ENCODE data around the gene CCDC126. TPM values are rescaled to one million over a fixed set of nuclear protein-coding genes. Genes with fewer than 3 reads are reported as not detected.

Gene CCDC126
- total RNA-seq, 2 donors from 2014 or later, result 9.4 to 14.7 TPM

DNA sequence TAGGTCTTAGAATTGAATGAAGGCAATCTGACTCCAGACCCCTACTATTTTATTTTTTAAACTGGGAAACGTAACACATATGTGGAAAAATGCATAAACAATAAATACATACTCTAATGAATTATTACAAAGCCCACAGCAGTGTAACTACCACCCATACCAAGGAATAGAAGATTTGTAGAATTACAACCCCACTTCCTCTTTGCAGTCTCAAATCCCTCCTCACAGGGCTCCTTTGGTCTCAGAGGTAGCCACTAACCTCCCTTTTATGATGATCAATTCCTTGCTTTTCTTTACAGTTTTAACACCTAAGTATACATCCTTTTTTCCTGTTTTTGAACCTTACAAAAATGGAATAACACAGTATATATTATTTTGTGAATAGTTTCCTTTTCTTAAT lies 6.7 kb upstream of the CCDC126 start:
- H3K4me3 Mint-ChIP-seq, result no peak overlapping the region
- 86% methylated on average over 1 of the region's 1 CpG; no CpG with 5 or more reads in 1 of the 2 experiments for WGBS, 2 experiments (ENCODE audit: insufficient coverage in 1 of 2, insufficient read length in 1 of 2)

GRCh38 chr7:23593706-23594105 lies 3.5 kb upstream of the CCDC126 start:
- Mint-ChIP-seq H3K4me3 (no peak overlapping the region), H3K9me3 (peaks cover 3% of the 10 kb centered on the region), H3K27ac (no peak overlapping the region), H3K27me3 (ENCODE audit: insufficient read depth) (peaks cover 29% of the 10 kb centered on the region), H3K36me3 (ENCODE audit: low read depth) (peaks cover 2% of the 10 kb centered on the region), H3K4me1 (peaks cover 6% of the 10 kb centered on the region)
- no peaks in the 10 kb centered on the region for H3K9me3 ChIP-seq (ENCODE audit: control insufficient read depth, low read length)
- no peak overlapping the region for H3K4me3 ChIP-seq (ENCODE audit: low read length)
- no peaks in the 10 kb centered on the region for H3K36me3 ChIP-seq (ENCODE audit: control insufficient read depth, insufficient read depth, low read length)
- no peak for DNase-seq
- H3K4me1 ChIP-seq (ENCODE audit: control insufficient read depth, insufficient read depth, low read length), result no peaks in the 10 kb centered on the region
- TF ChIP-seq, protein P1, sequence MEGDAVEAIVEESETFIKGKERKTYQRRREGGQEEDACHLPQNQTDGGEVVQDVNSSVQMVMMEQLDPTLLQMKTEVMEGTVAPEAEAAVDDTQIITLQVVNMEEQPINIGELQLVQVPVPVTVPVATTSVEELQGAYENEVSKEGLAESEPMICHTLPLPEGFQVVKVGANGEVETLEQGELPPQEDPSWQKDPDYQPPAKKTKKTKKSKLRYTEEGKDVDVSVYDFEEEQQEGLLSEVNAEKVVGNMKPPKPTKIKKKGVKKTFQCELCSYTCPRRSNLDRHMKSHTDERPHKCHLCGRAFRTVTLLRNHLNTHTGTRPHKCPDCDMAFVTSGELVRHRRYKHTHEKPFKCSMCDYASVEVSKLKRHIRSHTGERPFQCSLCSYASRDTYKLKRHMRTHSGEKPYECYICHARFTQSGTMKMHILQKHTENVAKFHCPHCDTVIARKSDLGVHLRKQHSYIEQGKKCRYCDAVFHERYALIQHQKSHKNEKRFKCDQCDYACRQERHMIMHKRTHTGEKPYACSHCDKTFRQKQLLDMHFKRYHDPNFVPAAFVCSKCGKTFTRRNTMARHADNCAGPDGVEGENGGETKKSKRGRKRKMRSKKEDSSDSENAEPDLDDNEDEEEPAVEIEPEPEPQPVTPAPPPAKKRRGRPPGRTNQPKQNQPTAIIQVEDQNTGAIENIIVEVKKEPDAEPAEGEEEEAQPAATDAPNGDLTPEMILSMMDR (conservative IDR thresholded peaks at IDR 0.05), result no peak
- no peaks in the 10 kb centered on the region for H3K27me3 ChIP-seq (ENCODE audit: control insufficient read depth, insufficient read depth, low read length, poor library complexity, severe bottlenecking)
- no peak overlapping the region for H3K9ac ChIP-seq (ENCODE audit: extremely low read depth, low read length, poor library complexity, severe bottlenecking)
- H3K27ac ChIP-seq (ENCODE audit: low read depth, low read length), result no peak overlapping the region
- WGBS, 2 experiments (ENCODE audit: insufficient coverage in 1 of 2, insufficient read length in 1 of 2), result 79 to 80% methylated on average over 1 of the region's 1 CpG

More for the DNA sequence above, 6.7 kb upstream of the CCDC126 start:
- Histone ChIP-seq H3K9ac (ENCODE audit: extremely low read depth, low read length, poor library complexity, severe bottlenecking) (no peak overlapping the region), H3K27ac (ENCODE audit: low read depth, low read length) (no peak overlapping the region), H3K4me3 (ENCODE audit: low read length) (no peak overlapping the region), H3K9me3 (ENCODE audit: control insufficient read depth, low read length) (no peaks in the 10 kb centered on the region), H3K4me1 (ENCODE audit: control insufficient read depth, insufficient read depth, low read length) (no peaks in the 10 kb centered on the region), H3K27me3 (ENCODE audit: control insufficient read depth, insufficient read depth, low read length, poor library complexity, severe bottlenecking) (no peaks in the 10 kb centered on the region), H3K36me3 (ENCODE audit: control insufficient read depth, insufficient read depth, low read length) (no peaks in the 10 kb centered on the region)
- H3K4me1 Mint-ChIP-seq, result no peaks in the 10 kb centered on the region
- TF ChIP-seq, protein P1 (conservative IDR thresholded peaks at IDR 0.05), result no peak
- no peaks in the 10 kb centered on the region for H3K9me3 Mint-ChIP-seq
- no peaks in the 10 kb centered on the region for H3K36me3 Mint-ChIP-seq (ENCODE audit: low read depth)
- peaks cover 14% of the 10 kb centered on the region for H3K27me3 Mint-ChIP-seq (ENCODE audit: insufficient read depth)
- H3K27ac Mint-ChIP-seq, result no peak overlapping the region
- no peak for DNase-seq

DNA sequence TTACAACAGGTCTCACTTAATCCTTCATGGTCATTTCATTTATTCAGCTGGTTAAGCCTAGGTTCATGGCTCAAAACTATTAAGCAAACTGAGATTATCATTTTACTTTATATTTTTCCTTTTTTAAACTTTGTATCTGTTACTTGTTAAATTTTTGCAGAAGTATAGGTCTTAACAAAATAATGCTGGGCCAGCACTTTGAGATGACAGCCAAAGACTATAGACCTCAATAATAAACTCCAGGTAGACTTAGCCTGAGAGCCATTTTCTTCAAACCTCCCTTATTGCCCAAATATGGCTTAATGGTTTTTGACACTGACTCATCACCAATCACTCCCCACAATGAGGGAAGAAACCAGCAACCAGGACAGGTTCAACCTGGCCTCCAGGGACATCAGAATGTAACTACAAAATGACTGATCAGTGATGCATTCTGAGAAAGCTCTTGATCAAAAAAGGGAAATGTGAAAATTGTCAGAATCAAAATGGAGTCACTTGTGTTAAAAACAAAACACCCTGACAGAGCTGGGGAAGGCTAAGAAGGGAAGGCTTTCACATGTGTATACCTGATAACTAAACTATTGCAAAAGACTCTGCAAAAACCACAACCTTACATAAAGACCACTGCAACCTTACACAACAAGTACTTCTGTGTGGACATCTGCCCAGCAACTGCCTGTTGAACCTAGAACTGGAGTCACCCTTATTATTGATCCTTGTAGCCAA lies 2.1 kb upstream of the CCDC126 start:
- H3K36me3 Mint-ChIP-seq (ENCODE audit: low read depth), result peaks cover 2% of the 10 kb centered on the region
- no peak overlapping the region for H3K4me3 Mint-ChIP-seq
- H3K27ac Mint-ChIP-seq, result no peak overlapping the region

More for the DNA sequence above, 2.1 kb upstream of the CCDC126 start:
- H3K9ac ChIP-seq (ENCODE audit: extremely low read depth, low read length, poor library complexity, severe bottlenecking), result no peak overlapping the region
- TF ChIP-seq, protein P1 (conservative IDR thresholded peaks at IDR 0.05), result no peak
- no peak for DNase-seq
- H3K36me3 ChIP-seq (ENCODE audit: control insufficient read depth, insufficient read depth, low read length), result no peaks in the 10 kb centered on the region
- Mint-ChIP-seq H3K9me3 (peaks cover 3% of the 10 kb centered on the region), H3K27me3 (ENCODE audit: insufficient read depth) (peaks cover 29% of the 10 kb centered on the region), H3K4me1 (peaks cover 11% of the 10 kb centered on the region)
- no peak overlapping the region for H3K4me3 ChIP-seq (ENCODE audit: low read length)
- no peak overlapping the region for H3K27ac ChIP-seq (ENCODE audit: low read depth, low read length)
- H3K4me1 ChIP-seq (ENCODE audit: control insufficient read depth, insufficient read depth, low read length), result no peaks in the 10 kb centered on the region
- no peaks in the 10 kb centered on the region for H3K27me3 ChIP-seq (ENCODE audit: control insufficient read depth, insufficient read depth, low read length, poor library complexity, severe bottlenecking)
- H3K9me3 ChIP-seq (ENCODE audit: control insufficient read depth, low read length), result no peaks in the 10 kb centered on the region

Data from endodermal cell (in vitro differentiated cells).